Stimulated activated CD8-positive, alpha-beta memory T cell treated with anti-CD3 and anti-CD28 coated beads, Interleukin-7, amount 100 ng/mL, for 24 hours (primary cell): ENCODE results near the gene USH2A.

Experiments
- DNase-seq: peaks from one replicate; pipeline ENCODE4 v3.0.0-alpha.2; 2020; ENCODE audit warnings: low read depth

USH2A gene, protein sequence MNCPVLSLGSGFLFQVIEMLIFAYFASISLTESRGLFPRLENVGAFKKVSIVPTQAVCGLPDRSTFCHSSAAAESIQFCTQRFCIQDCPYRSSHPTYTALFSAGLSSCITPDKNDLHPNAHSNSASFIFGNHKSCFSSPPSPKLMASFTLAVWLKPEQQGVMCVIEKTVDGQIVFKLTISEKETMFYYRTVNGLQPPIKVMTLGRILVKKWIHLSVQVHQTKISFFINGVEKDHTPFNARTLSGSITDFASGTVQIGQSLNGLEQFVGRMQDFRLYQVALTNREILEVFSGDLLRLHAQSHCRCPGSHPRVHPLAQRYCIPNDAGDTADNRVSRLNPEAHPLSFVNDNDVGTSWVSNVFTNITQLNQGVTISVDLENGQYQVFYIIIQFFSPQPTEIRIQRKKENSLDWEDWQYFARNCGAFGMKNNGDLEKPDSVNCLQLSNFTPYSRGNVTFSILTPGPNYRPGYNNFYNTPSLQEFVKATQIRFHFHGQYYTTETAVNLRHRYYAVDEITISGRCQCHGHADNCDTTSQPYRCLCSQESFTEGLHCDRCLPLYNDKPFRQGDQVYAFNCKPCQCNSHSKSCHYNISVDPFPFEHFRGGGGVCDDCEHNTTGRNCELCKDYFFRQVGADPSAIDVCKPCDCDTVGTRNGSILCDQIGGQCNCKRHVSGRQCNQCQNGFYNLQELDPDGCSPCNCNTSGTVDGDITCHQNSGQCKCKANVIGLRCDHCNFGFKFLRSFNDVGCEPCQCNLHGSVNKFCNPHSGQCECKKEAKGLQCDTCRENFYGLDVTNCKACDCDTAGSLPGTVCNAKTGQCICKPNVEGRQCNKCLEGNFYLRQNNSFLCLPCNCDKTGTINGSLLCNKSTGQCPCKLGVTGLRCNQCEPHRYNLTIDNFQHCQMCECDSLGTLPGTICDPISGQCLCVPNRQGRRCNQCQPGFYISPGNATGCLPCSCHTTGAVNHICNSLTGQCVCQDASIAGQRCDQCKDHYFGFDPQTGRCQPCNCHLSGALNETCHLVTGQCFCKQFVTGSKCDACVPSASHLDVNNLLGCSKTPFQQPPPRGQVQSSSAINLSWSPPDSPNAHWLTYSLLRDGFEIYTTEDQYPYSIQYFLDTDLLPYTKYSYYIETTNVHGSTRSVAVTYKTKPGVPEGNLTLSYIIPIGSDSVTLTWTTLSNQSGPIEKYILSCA (N-terminal part only)

DNA sequence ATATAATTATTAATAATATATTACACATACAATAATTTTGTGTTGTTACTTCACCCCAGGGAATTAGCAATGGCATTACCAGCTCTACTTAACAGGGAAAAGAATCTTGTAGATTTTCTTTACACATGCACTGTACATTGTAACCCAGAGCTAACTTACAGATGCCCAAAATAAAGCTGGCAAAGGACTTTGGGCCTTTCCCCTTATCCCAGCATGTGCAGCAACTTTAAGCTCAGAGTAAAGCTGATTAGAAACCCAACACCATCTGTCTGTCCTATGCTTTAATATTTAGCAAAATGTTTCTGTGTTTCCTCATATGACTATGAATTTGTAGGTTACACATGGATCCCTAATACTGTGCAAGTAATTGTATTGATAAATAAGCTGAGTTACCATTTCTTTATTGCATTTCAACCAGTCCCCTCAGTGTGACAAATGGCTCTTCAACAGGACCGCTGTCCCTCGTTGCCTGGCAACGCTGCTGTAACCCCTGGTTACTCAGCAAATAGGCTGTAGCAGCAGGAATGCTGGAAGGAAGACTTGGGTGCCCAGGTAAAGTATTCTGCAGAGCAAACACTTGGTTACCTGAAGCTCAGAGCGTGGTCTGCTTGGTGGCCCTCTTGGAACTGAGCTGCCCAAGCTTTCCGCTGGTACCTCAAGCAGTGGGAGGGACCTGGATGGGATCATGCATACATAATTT, at the start of gene USH2A:
Gene USH2A, minus strand, starts transcription at position 628 of the 700 bp plus-strand sequence. CDS start 1,112 bp downstream, outside the sequence.
- DNase-seq, result no peak

DNA sequence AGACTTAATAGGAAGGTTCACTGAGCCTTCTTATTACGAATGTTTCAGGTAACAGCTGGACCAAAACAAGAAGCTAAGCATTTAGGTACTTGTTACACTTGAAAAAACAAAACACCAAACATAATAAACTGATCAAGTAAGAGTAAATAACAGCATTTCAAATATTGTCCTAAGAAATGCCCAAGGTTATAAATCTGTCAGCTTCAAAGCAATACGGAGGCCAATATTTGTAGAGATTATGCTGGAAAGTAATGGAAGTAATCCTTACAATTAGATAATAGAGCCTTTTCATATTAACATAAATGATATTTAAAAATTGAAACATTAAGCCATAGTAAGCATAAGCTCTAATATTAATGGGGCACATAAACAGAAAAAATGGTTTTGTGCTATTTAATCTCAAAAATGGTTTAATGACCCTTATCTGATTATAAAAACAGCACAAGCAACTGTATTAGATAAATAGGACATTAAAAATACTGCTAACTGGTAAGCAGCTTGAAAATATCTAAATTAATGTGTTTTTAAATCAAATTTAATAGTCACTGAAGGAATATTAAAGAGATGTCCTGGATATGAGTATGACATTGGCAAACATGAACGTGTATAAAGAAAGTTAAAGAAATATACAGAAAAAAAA, 43.0 kb upstream of the USH2A start:
- no peak for DNase-seq

DNA sequence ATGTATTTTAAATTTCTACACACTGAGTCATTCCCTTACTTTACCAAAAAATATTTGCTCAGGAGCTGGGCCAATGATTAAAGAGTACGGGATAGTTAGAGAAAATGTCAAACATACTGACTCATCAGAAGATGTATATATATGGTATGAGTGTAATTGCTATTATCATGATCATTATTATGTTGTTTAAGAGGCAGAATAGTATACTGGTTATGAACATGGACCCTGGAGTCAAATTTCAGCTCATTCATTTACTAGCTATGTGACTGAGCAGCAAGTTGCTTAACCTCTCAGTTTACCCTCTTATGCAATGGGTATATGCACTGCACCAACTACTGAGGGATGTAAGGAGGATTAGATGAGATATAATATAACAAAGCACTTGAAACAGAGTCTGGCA, 41.2 kb upstream of the USH2A start:
- no peak for DNase-seq

DNA sequence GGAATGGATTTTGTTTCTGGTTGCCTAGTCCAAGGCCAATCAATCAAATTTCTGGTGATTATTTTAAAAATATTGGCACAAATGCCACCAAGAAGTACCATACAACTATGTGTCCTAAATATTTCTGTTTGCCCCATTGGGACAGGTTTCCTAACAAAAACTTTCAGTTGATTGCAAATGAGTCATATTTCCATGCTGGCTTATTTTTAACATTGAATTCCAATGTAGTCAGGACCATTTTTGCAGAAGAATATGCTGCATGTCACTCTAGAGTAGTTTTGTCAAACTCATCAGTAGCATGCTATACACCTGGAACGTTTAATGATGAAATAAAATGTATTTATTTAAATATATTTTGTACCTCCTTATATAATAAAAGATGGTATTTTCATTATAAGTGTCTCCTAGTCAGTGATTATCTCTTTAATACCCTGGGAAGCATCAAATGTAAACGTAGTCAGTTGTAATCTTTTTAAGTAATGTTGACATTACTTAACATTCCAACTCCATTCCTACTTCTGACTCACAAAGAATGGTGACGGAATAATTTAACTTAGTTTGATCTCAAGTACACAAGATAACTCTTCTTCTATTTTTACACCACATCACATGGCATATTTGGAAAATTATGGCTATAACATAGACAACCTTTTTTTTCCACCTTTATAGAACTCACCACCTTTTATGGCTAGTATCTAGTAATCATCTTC, 39.0 kb upstream of the USH2A start:
- no peak for DNase-seq

DNA sequence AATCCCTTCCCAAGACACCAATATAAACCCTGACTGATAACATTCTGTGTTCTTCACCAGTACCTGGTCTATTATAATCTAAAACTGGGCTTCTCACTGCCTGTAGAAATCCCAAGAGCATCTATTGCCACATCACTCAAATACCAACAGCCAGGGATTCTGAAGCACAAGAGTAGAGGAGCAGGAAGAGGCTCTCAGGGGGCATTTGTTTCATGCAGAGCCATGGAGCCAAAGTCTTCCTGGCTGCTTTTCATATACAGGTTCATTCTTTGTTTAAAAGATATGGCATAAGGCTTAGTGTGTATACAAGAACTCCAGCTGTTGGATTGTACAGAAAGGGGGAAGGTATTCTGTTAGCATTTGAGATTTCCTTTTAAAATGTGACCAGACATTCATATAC, 38.2 kb upstream of the USH2A start:
- no peak for DNase-seq

DNA sequence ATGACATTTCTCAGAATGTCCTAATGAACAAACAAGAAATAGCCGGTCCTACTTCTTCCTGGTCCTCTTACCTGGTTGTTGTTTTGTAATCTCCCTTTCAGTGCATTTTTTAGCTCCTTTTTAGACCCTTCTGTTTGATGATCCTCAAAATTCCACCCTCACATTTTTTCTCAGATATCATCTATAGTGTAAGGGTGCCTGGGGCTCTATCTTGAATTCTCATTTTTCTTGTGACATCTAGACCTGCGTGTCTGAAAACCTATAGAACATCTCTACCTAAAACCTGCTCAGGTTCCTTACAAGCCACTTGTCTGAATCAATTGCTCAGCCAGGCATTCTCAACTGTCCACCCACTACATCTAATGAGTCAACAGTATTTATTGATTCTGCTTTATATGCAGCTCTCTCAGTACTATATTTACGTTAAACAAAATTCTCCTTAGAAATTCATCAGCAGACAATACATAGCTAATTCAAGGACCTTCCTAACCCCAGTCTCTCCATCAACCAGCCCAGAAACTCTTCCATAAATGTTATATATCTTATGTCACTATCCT, 36.5 kb upstream of the USH2A start:
- DNase-seq, result no peak

DNA sequence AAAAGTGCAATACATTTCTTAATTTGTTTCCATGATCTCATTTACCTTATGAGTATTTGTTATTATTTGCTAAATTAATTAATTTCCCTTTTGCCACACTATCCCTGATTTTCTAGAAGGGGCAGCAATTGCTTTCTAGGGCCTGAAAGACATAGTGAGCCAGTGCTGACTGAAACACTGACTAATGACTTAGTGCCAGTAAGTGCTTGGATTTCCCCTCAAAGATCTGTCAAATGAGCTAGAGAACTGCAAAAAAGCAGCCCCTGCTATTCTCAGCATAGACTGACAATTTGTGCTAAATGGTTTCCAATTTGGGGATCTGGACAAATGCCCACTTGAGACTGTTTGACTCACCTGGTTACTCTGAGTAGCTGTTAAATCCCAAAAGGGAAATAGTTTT, 35.6 kb upstream of the USH2A start:
- DNase-seq, result no peak

DNA sequence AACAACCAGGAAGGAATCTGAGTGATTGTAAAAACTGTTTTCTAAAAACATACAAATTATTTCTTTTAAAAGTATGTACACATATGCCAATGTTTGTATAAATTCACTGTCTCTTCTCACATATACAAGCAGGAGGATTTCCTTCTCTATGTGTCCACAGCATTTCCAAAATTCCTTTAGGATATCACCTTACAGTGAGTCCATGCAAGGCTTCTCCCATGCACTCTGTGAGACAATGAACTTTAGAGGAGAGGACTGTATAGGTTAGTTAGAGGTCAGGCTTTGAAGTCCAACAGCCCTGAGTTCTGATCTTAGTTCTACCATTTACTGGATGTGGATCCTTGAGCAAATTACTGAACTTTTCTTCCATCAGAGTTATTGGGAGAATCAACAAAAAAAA, 34.1 kb upstream of the USH2A start:
- DNase-seq, result no peak

DNA sequence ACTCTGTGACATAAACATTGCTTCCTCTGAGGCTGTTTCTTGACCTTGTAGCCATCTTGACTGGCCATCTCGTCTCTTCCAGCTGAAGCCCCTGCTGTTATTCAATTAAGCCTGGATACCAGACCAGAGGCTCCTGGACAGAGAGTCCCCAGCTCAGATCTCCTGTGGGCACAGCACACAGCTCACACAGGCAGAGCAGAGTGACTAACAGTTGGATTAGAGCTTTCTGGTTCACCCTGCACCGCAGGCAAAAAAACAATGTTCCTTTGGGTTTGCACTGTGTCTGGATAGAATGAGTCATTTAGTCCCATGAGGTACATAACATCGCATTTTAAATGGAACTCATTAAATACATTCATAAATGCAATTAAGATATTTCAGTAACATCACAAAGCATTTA, 33.4 kb upstream of the USH2A start:
- no peak for DNase-seq

DNA sequence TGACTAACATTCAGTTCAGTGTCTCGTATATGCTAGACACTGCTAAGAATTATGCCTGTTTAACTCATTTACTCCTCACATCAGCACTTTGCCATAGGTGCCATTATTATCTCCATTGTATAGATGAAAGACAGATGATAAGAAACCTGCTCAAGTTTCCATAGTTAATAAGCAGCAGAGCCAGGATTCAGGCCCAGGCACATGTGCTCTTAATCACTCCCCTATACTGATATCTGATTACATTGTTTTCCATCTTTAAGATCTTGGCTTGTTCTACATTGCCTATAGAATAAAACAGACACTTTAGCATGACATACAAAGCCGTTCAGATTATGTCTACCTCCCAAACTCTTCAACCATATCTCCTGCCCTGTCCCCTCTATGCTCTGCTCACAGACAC, 30.5 kb upstream of the USH2A start:
- no peak for DNase-seq

DNA sequence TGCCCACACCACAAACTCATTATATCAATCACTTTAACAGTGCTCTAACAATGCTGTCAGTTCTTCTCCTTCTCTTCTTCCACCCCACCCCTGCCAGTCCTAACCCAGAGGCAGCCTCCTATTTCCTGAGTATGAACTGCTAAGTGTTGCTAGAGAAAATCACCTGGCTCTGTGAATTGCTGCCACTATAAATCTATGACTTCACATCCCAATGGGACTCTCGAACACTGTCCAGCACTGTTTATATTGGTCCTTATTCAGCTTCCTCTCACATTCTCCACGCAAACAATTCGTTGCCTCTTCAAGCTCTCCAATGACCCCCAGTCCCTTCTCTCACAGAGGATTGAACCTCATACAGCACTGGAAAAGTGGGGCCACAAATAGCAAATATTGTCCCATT, 27.0 kb upstream of the USH2A start:
- no peak for DNase-seq

DNA sequence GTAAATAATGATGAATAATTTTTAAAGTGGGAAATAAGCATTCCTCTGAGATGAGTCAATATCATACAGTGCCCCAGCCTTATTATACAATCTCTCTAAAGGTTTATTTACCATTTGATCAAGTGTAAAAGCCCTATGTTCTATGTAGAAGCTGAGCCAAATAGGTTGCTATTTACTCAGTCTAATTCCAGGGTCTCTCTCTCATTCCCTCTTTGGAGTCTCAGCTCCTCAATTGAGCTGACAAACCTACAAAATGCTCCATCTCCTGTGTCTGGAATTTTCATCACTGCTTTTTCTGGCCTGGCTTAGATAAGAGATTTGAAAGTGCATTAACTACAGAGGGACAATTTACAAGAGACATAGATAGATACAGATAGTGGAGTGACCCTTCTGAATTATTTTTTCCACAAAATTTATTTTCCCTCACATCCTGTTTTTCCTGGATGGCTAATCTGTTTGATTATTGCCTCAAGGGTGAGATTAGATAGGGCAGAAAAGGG, 24.8 kb upstream of the USH2A start:
- no peak for DNase-seq

DNA sequence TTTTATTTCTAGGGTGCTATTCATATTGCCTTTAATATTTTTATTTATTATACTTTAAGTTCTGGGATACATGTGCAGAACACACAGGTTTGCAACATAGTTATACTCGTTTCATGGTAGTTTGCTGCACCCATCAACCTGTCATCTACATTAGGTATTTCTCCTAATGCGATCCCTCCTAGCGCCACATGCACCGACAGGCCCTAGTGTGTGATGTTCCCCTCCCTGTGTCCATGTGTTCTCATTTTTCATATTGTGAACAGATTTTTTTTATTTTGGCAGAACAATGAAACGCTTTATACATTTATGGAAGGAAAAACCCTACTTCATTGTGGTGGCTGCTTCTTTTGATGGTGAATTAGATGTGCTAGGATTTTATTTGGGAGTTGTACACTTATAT, 14.4 kb upstream of the USH2A start:
- DNase-seq, result no peak

DNA sequence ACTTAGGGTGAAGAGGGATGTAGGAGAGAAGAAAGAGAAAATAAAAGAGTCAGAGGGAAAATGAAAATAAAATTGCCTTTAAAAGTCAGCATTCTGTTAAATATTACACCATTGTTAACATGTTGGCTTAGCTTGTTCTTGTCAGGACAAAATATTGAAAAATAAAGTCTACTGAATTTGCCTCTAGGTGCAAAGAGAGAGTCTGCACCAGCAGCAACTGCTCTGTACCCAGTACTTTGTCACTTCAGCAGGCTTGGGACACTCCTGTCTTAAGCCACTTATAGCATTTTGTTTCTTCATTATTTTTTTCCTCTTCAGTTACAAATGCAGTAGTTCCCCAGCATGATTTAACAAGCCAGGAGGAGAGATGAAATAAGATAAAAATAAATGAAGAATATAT, 11.0 kb upstream of the USH2A start:
- DNase-seq, result no peak

DNA sequence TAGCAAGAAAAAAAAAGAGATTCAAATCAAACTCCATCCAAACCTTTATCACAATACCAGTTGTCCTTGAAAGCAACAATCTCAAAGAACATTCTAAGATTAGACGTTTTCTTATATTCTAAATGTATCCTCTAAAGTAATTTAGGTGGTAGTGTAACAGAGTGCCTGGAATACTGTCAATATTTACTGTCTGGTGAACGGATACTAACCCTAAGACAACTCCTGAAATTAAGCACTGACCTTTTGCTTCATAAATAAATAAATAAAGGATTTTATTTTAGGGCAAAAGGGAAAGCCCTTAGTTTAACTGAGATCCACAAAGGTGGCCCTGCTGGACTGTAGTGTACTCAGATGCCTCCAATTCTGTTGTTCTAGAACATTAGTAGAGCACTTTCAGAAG, 9.9 kb upstream of the USH2A start:
- no peak for DNase-seq

DNA sequence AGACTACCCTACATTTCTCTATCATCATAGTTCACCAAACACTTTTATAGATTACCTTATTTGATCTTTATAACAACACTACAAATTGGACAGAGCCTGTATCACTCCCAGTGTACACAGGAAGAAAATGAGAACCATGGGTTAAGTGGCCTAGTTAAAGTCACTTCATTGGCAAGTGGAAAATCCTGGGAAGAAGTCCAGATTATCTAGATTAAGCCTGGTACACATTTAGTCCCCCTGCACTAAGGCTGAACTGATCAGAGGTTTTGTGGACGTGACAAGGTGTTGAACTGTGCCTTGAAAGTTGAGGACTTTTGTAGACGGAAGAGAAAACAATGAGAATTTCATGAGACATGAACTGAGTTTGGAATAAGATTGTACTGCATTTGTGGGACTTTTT, 7.5 kb upstream of the USH2A start:
- DNase-seq, result no peak

DNA sequence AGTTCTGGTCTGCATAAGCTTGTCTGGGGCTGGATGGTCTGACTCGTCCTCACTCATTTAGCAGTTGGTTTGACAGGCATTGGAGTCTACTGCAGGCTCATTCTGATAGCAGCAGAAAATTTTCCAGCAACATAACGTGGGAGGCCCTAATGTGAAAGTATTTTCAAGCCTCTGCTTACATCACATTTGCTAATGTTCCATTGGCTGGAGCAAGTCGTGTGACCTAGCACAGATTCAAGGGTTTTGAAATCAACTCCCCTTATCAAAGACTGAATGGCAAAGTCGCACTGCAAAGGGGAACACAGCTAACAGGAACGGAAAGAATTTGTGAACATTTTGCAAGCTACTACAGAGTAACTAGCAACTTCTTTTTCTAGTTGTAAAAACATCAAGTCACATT, 2.3 kb upstream of the USH2A start:
- DNase-seq, result no peak

DNA sequence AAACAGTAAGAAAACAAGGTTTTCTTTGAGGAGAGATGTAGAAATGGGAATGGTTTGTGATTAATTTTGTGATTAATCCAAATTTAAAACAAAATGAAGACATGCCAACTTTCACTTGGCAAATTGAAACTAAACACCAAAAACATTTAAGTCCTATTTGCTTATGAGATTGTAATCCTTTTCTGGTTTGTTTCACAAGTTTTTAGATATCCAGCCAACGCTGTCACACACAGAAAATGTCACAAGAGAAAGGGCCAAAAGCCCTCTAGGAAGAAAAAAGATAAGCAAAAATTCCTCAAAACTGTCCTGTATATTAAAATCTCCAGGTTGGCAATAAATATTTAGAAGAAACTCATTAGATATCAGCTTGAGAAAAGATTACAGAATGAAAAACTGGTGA, 2.5 kb downstream of the USH2A start:
- no peak for DNase-seq

DNA sequence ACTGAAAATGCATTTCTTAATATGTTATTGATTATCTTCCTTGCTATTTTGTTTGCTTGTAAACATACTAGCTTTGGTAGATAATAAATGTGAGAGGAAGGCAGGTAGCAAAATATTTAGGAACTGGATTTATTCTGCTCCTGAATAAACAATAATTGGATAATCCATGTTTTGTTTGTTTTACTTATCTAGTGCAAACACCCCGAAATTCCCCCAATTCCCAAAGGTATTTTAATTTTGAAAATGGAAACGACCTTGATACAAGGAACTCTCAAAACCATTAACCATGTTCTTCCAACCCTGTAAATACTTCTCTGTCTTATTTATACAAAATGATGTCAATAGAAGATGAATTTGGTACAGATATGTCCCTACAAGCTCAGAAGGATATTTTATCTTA, 3.0 kb downstream of the USH2A start:
- no peak for DNase-seq

DNA sequence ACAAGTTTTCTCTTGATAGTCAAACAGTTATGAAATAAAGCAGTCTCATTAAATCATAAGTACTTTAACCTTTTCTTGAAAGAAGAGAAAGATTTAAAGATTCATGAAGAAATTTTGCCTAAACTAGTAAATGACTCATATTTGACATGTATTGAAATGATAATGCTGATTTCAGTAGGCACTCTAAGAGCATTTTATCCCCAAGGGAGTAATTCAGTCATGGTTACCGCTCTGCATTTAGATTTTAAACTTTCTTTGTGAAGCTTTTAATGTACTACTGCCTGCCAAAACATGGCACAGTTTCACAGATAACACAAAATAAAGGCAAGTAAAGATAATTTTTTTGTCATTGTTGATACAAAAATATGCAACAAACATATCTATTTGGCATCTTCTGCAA, 6.8 kb downstream of the USH2A start:
- DNase-seq, result no peak
